Femur (tissue), 1 donor: Measurements from ENCODE around the gene MED9.
"Not testable (repeated sequence)": the region's sequence is repeated elsewhere in the genome, so short reads cannot be mapped to it uniquely, and the experiment has no call there.

ENCODE experiments used
- DNase-seq: peaks from one replicate; pipeline ENCODE4 v3.0.0-alpha.2; 2017

Gene MED9, protein sequence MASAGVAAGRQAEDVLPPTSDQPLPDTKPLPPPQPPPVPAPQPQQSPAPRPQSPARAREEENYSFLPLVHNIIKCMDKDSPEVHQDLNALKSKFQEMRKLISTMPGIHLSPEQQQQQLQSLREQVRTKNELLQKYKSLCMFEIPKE

GRCh38 chr17:17476865-17477467 is at the start of gene MED9:
MED9 (plus strand) TSS chr17:17477000; CDS start chr17:17477042, 42 bp downstream.
- DNase-seq: peak; percentile 96

DNA sequence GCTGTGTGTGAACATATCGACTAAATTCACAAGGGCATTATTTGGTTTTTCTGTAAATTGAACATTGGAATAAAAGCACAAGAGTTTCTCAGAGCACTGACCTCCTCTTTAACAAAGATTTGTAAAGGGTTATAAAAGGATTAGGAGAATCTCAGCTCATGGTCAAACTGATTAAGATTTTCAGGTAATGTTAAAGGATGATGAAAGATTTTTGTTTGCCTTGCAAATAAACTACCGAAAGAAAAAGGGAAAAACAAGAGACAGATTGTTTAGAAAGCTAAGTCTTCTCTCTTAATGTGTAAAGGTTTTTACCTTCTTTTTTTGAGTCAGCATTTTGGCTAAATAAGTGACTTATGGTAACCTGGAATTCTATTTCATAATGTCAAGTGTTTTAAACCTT is 47.6 kb upstream of the MED9 start:
- DNase-seq: no peak

- not testable (repeated sequence) for DNase-seq
These were observed 45.9 kb upstream of the MED9 start for GRCh38 chr17:17430924-17431323.

GRCh38 chr17:17431605-17432004 is 45.2 kb upstream of the MED9 start:
- no peak for DNase-seq

- DNase-seq: no peak
These were observed 43.6 kb upstream of the MED9 start for GRCh38 chr17:17433000-17433703.

DNA sequence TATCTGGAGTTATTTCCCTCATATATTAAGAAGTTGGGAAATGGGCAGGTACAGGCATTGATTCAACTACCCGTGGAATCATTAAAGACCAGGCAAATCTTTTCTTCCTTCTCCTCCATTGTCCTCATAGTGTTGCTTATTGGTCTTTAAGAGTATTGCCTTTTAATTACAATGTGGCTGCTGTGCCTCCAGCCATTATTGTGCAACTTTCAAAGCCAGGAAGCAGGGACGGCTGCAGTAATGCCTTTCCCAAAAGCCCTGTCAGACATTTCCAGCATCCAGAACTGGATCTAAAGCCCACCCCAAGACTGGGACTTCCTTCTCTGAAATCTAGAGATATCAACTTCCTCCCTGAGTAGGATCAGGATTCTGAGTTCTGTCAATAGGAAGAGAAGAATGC is 42.3 kb upstream of the MED9 start:
- DNase-seq: no peak

DNA sequence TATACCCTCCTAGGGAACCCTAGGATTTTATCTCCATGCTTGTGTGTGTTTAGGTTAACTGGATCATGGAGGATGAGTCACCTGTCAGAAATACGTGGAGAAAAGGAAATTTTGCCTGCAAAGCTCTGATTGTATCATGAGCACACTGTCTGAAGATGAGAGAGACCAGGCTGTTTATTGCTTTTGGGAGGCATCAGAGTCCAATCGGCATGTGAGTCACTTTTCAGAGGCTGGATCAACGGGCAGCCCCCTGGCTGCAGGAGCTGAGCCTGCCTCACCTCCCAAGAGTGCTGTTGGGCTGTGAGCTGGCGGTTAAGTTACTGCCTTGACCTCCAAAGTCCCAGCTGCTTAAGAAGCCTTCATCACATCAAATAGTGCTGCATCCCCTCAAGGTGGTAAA is 41.5 kb upstream of the MED9 start:
- DNase-seq: no peak

DNA sequence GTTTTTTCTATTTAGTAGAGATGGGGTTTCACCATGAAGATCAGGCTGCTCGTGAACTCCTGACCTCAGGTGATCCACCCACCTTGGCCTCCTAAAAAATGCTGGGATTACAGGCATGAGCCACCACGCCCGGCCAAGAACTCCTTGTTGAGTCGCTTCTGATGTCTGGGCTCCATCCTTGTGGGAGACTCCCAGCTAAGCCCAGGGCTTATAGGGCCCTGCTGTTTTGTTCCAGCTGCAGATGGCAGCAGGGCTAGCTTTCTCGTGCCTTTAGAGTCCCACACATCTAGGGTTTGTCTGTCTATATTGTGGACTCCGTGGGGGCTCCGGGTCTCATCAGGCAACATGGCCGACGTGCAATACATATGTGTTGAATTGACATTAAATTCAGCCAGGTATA is 39.3 kb upstream of the MED9 start:
- no peak for DNase-seq

- no peak for DNase-seq
These were observed 38.9 kb upstream of the MED9 start for GRCh38 chr17:17437893-17438292.

DNA sequence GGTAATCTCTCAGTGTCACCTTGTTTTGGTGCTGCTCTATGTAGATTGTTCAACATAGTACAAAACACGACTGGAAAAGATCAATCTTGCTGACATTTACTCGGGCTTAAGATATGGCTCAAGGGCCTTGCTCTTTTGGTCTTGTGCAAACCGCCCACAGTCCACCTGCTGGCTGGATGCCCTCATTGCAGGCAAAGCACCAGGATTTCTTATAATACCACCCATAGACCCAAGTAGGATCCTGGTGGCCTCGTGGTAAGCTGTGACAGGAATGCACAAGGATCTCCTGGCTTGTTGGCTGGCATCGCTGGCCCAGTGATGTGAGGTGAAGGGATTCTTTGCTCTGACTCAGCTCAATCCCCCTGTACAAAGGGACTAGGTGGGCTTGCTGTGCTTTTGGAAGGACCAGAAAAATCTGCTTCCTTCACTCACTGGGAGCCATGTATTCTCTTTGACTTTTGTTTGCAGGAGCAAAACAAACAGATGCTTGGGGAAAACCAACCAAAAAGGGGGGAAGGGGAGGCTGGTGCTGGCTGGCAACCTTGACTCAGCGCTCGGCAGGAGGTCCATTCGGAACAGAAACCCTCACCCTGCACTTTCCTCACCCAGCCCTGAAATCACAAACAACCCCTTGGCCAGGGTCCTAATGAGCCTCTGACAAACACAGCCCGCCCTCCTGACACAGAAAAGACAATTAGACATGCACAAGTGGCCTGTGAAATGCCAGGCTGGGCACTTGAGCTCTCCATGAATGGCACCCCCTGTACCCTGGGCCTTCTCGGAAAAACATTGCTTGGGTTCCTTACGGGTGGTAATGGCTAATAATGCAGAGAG is 36.6 kb upstream of the MED9 start:
- DNase-seq: peak; percentile 55

DNA sequence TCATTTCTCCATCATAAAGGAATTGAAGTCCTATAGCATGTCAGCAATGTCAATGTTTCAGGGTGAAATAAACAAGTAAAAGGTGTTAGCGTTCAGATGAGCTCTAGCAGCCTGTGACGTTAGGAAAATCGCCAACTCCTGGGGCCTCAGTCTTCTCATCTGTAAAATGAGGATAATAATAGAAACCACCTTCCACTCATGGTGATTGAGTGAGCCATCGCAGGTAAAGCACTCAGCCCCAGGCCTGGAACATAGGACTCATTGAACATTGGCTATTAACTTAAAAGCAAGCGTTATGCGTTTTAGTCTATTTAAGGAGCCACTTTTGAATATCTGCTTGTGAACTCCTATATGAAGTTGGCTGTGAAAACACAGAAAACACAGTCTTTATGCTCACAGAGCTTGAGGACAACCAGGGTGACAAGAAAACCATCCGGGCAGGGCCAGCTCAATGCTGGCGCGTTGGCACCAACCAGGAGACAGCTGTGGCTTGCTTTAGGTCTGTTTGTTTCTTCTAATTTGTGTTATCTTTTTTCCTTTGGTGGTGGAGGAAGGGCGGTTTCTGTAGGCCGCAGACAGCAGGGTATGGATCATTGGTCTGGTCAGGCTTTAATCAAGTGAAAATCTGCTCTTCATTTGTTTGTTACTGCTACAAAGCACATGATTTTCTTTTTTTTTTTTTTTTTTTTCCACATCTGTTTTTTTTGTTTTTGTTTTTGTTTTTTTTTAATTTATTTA is 35.7 kb upstream of the MED9 start:
- DNase-seq: no peak

GRCh38 chr17:17443173-17443572 is 33.6 kb upstream of the MED9 start:
- DNase-seq: no peak

DNA sequence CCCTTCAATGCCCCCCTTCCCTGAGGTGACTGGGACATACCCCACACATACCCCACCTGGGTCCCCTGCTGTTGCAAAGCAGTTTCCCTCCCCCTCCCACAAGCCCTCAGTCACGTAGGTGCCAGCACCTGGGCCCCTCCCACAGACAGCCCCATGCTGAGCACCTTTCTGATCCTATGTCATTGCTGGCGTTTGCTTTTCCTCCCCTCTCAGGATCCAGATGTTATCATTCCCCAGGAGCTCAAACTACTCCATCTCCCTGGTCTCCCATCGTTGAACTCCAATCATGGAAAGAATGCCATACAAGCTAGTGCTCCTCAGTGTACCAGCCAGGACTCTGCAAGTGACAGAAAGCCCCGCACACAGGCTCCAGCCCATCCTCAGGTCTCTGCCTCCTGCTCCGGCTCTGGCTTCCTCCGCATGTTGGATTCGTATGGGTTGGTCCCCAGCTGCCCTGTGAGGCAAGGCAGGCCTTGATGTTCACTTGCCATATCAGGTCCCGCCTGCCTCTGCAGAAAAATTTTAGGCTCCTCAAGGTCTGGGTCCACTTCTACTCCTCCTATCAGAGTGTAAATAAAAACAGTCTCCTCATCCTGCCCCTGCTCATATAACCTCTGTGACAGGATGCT is 31.4 kb upstream of the MED9 start:
- no peak for DNase-seq

- DNase-seq: peak; percentile 55
These were observed 30.7 kb upstream of the MED9 start for GRCh38 chr17:17445925-17446665.

- no peak for DNase-seq
These were observed 30.1 kb upstream of the MED9 start for GRCh38 chr17:17446666-17447155.

DNA sequence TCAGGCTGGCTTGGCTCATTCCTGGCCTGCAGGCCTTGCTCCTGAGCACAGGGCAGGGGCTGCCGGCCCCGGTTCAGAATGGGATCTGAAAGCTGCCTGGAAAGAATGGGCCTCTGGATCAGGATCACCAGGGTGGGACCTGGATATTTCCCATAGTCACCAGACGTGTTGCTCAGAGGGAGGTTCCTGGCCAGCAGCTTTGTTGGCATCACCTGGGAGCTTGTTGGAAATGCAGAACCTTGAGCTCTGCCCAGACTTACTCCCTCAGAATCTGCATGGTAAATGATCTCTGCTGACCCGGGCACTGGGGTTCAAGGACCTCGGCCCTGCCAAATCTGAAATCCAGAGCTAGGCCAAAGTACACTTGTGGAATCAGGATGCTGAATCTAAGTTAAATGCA is 29.5 kb upstream of the MED9 start:
- DNase-seq: no peak

GRCh38 chr17:17448076-17448475 is 28.7 kb upstream of the MED9 start:
- no peak for DNase-seq

DNA sequence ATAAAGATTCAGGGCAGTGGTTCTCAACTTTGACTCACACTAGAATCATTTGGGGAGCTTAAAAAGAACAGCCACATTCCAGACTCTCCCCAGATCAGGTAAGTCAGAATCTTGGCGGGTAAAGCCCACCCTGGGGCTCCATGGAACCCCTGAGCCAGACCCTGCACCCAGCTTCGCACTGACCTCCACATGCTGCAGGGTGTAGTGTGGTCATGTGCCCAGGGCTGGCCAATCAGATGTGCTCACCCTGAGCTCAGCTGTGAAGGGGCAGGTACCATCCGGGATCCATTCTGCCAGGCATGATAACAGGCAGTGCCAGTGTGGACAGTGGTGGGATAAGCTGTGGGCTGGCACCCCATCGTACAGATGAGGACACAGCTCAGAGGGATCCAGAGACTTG is 28.1 kb upstream of the MED9 start:
- no peak for DNase-seq

DNA sequence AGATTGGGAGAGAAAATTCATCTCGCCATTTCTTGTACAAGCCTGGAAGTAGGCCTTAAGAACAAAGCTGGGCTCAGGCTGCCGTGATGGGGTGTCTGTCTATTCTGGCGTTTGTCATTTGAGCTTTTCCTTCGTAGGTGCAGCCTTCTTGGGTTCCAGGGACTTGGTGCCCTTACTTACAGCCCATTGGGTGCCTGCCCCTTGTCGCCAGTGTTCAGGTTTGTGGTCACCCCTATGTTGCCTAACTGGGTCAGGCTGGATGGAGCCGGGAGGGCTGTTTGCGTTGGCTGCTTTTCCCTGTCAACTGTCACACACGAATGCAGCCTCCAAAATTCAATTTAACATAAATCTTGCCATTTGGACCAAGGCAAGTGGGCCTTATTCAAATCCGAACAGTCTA is 23.7 kb upstream of the MED9 start:
- DNase-seq: peak; percentile 0

- DNase-seq: no peak
These were observed 22.5 kb upstream of the MED9 start for GRCh38 chr17:17454276-17454675.

DNA sequence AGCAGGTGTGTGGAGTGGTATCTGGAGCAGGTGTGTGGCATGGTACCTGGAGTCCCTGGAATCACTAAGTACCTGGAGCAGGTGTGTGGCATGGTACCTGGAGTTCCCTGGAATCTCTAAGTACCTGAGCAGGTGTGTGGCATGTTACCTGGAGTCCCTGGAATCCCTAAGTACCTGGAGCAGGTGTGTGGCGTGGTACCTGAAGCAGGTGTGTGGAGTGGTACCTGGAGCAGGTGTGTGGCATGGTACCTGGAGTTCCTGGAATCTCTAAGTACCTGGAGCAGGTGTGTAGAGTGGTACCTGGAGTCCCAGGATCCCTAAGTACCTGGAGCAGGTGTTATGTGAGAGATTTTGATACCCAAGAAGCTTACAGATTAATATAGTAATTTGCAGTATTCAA is 22.1 kb upstream of the MED9 start:
- not testable (repeated sequence) for DNase-seq
